GM12865 (cell line): ENCODE data around the gene CPZ.

ENCODE experiments used
- DNase-seq: peaks from one replicate; pipeline ENCODE4 v3.0.0; 2010; ENCODE audit warnings: low read depth
- H3K4me3 ChIP-seq: 2 replicates; pipeline ENCODE4 v1.5.1; 2011; ENCODE audit warnings: mild to moderate bottlenecking, low read depth, low read length, control low read depth
- CTCF ChIP-seq: IDR thresholded peaks from 2 replicates; pipeline ENCODE4 v1.5.1; 2011; ENCODE audit warnings: low read length, control low read depth, low read depth, inconsistent platforms; ENCODE audit not compliant: insufficient read depth; ENCODE audit errors: missing control alignments

CPZ gene

DNA sequence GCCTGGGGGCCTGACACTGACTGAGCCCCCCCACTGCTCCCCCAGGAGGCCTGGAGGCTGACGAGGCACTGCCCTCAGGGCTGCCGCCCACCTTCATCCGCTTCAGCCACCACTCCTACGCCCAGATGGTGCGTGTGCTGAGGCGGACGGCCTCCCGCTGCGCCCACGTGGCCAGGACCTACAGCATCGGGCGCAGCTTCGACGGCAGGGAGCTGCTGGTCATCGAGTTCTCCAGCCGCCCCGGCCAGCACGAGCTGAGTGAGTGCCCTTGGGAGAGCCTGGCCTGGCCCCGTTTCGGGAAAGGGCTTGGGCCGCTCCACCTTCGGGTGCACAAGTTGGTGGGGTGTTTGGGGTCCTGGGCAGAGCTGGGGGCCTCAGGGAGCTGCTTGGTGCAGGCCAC, 11.4 kb downstream of the CPZ start:
- DNase-seq: no peak
- H3K4me3 ChIP-seq: no peak overlapping the region
- TF ChIP-seq CTCF: no peak

DNA sequence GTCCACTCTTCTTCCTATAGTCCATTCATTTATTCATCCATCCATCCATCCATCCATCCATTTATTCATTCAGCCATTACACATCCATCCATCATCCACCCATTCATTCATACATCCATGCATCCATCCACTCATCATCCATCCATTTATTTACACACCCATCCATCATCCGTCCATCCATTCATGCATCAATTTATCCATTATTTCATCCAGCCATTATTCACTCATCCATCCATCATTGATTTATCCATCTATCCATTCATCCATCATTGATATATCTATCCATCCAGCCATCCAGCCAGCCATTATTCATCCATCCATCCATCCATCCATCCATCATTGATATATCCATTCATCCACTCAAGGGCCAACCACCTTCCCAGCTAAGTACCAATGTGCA, 12.7 kb downstream of the CPZ start:
- no peak for DNase-seq
- TF ChIP-seq CTCF: no peak
- H3K4me3 ChIP-seq: no peak overlapping the region

DNA sequence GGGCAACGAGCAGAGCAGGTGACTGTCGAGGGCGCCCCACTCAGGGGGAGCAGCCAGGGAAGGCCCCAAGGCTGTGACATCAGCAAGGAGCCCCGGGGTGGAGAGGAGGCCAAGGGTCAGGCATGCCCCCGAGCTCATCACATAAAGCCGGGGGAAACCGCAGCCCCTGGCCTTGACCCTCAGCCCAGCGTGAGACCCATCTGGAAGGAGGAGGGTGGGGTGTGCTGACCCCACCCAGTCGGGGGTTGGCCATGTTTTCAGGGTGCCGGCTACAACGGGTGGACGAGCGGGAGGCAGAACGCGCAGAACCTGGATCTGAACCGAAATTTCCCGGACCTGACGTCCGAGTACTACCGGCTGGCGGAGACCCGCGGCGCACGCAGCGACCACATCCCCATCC, 13.9 kb downstream of the CPZ start:
- no peak for DNase-seq
- H3K4me3 ChIP-seq: no peak overlapping the region
- TF ChIP-seq CTCF: no peak

- TF ChIP-seq CTCF: no peak
- H3K4me3 ChIP-seq: no peak overlapping the region
Observed at GRCh38 chr4:8606966-8607365, 14.4 kb downstream of the CPZ start.

GRCh38 chr4:8607603-8608481, 15.3 kb downstream of the CPZ start:
- DNase-seq: peak; percentile 25
- TF ChIP-seq CTCF: peak; percentile 95
- no peak overlapping the region for H3K4me3 ChIP-seq

More at GRCh38 chr4:8606966-8607365, 14.4 kb downstream of the CPZ start:
- DNase-seq: no peak

- no peak overlapping the region for H3K4me3 ChIP-seq
- no peak for TF ChIP-seq CTCF
- peak; percentile 18 for DNase-seq
Observed at GRCh38 chr4:8608714-8609391, 16.3 kb downstream of the CPZ start.
